ENCODE results near the gene RAP1A.
"Not testable (repeated sequence)": the region's sequence is repeated elsewhere in the genome, so short reads cannot be mapped to it uniquely, and the experiment has no call there.

Gene RAP1A

GRCh38 chr1:111625276-111625675 is 5.7 kb downstream of the RAP1A start:
- Mint-ChIP-seq H3K4me1 (peaks cover 86% of the 10 kb centered on the region), H3K9me3 (no peaks in the 10 kb centered on the region), H3K36me3 (peaks cover 46% of the 10 kb centered on the region), H3K4me3 (no peak overlapping the region), H3K27ac (peak overlapping the region; percentile 78), H3K27me3 (no peaks in the 10 kb centered on the region)
- no peak for DNase-seq
- CTCF ChIA-PET = interaction anchor here (1.4 to 1.7 kb wide), 2 partner anchors 24 to 122 kb away, joined by 4 to 6 read pairs; no protein-coding TSS in a partner anchor

GRCh38 chr1:111628153-111628552 is 8.6 kb downstream of the RAP1A start:
- Mint-ChIP-seq H3K27me3 (no peaks in the 10 kb centered on the region), H3K36me3 (peaks cover 47% of the 10 kb centered on the region), H3K27ac (peak overlapping the region; percentile 56), H3K9me3 (no peaks in the 10 kb centered on the region), H3K4me1 (peaks cover 82% of the 10 kb centered on the region), H3K4me3 (no peak overlapping the region)
- CTCF ChIA-PET = interaction anchor here (0.7 to 1.4 kb wide), 3 partner anchors 32 to 120 kb away, joined by 3 to 5 read pairs (median 4); no protein-coding TSS in a partner anchor
- no peak for DNase-seq

- H3K4me3 Mint-ChIP-seq = no peak overlapping the region
- no peak for DNase-seq
These were observed 9.8 kb downstream of the RAP1A start for GRCh38 chr1:111629190-111629954.

GRCh38 chr1:111630567-111630966 is 11.0 kb downstream of the RAP1A start:
- no peak overlapping the region for H3K27ac Mint-ChIP-seq
- peaks cover 73% of the 10 kb centered on the region for H3K4me1 Mint-ChIP-seq
- no peak for DNase-seq
- peaks cover 45% of the 10 kb centered on the region for H3K36me3 Mint-ChIP-seq
- no peaks in the 10 kb centered on the region for H3K9me3 Mint-ChIP-seq
- no peaks in the 10 kb centered on the region for H3K27me3 Mint-ChIP-seq
- H3K4me3 Mint-ChIP-seq = no peak overlapping the region
- CTCF ChIA-PET = interaction anchor here (1.4 kb wide), 1 partner anchor 122 kb away, joined by 3 read pairs; no protein-coding TSS in a partner anchor

More at GRCh38 chr1:111629190-111629954, 9.8 kb downstream of the RAP1A start:
- H3K27me3 Mint-ChIP-seq = no peaks in the 10 kb centered on the region
- CTCF ChIA-PET = interaction anchor here (0.8 kb wide), 1 partner anchor 36 kb away, joined by 3 read pairs; no protein-coding TSS in a partner anchor
- peaks cover 41% of the 10 kb centered on the region for H3K36me3 Mint-ChIP-seq
- H3K9me3 Mint-ChIP-seq = no peaks in the 10 kb centered on the region
- H3K27ac Mint-ChIP-seq = no peak overlapping the region
- H3K4me1 Mint-ChIP-seq = peaks cover 76% of the 10 kb centered on the region

GRCh38 chr1:111631502-111631901 is 11.9 kb downstream of the RAP1A start:
- H3K4me1 Mint-ChIP-seq = peaks cover 70% of the 10 kb centered on the region
- CTCF ChIA-PET = interaction anchor here (1.4 kb wide), 1 partner anchor 123 kb away, joined by 3 read pairs; no protein-coding TSS in a partner anchor
- no peaks in the 10 kb centered on the region for H3K9me3 Mint-ChIP-seq
- H3K4me3 Mint-ChIP-seq = no peak overlapping the region
- H3K36me3 Mint-ChIP-seq = peaks cover 48% of the 10 kb centered on the region
- no peak overlapping the region for H3K27ac Mint-ChIP-seq
- no peaks in the 10 kb centered on the region for H3K27me3 Mint-ChIP-seq
- DNase-seq = no peak

- H3K4me3 Mint-ChIP-seq, H3K27ac Mint-ChIP-seq: not testable (repeated sequence)
These were observed 13.2 kb downstream of the RAP1A start for GRCh38 chr1:111632771-111633170.

GRCh38 chr1:111633736-111634247 is 14.2 kb downstream of the RAP1A start:
- DNase-seq = no peak
- Mint-ChIP-seq H3K4me3 (no peak overlapping the region), H3K27ac (no peak overlapping the region), H3K27me3 (no peaks in the 10 kb centered on the region), H3K36me3 (peaks cover 36% of the 10 kb centered on the region), H3K9me3 (no peaks in the 10 kb centered on the region), H3K4me1 (peaks cover 63% of the 10 kb centered on the region)
- CTCF ChIA-PET = no interaction called here

More at GRCh38 chr1:111632771-111633170, 13.2 kb downstream of the RAP1A start:
- DNase-seq, CTCF ChIA-PET, H3K27me3 Mint-ChIP-seq, H3K9me3 Mint-ChIP-seq: not testable (repeated sequence)
- Mint-ChIP-seq H3K36me3 (peaks cover 45% of the 10 kb centered on the region), H3K4me1 (peaks cover 66% of the 10 kb centered on the region)

GRCh38 chr1:111635324-111636009 is 15.9 kb downstream of the RAP1A start:
- Mint-ChIP-seq H3K4me1 (peaks cover 52% of the 10 kb centered on the region), H3K36me3 (peaks cover 25% of the 10 kb centered on the region), H3K27me3 (no peaks in the 10 kb centered on the region), H3K27ac (no peak overlapping the region), H3K9me3 (no peaks in the 10 kb centered on the region), H3K4me3 (no peak overlapping the region)
- CTCF ChIA-PET = interaction anchor here (1.2 kb wide), 1 partner anchor 11 kb away, joined by 4 read pairs; no protein-coding TSS in a partner anchor
- no peak for DNase-seq

GRCh38 chr1:111638320-111638719 is 18.7 kb downstream of the RAP1A start:
- CTCF ChIA-PET = interaction anchor here (1.8 kb wide), 1 partner anchor 10 kb away, joined by 8 read pairs; no protein-coding TSS in a partner anchor
- H3K27ac Mint-ChIP-seq = no peak overlapping the region
- peaks cover 1% of the 10 kb centered on the region for H3K9me3 Mint-ChIP-seq
- no peak for DNase-seq
- H3K4me3 Mint-ChIP-seq = no peak overlapping the region
- H3K27me3 Mint-ChIP-seq = no peaks in the 10 kb centered on the region
- peaks cover 32% of the 10 kb centered on the region for H3K4me1 Mint-ChIP-seq
- H3K36me3 Mint-ChIP-seq = peaks cover 23% of the 10 kb centered on the region

GRCh38 chr1:111639602-111640198 is 20.1 kb downstream of the RAP1A start:
- DNase-seq = no peak
- Mint-ChIP-seq H3K4me3 (no peak overlapping the region), H3K9me3 (peaks cover 4% of the 10 kb centered on the region), H3K4me1 (peaks cover 39% of the 10 kb centered on the region), H3K27me3 (no peaks in the 10 kb centered on the region), H3K27ac (no peak overlapping the region), H3K36me3 (peaks cover 37% of the 10 kb centered on the region)
- CTCF ChIA-PET = interaction anchor here (1.8 kb wide), 1 partner anchor 9 kb away, joined by 8 read pairs; no protein-coding TSS in a partner anchor

- H3K4me1 Mint-ChIP-seq = peaks cover 46% of the 10 kb centered on the region
- CTCF ChIA-PET = no interaction called here
- H3K27ac Mint-ChIP-seq = no peak overlapping the region
- DNase-seq = no peak
- H3K9me3 Mint-ChIP-seq = peaks cover 4% of the 10 kb centered on the region
- H3K4me3 Mint-ChIP-seq = no peak overlapping the region
- H3K36me3 Mint-ChIP-seq = peaks cover 36% of the 10 kb centered on the region
- H3K27me3 Mint-ChIP-seq = no peaks in the 10 kb centered on the region
These were observed 23.5 kb downstream of the RAP1A start for GRCh38 chr1:111643097-111643496.

GRCh38 chr1:111643696-111644095 is 24.1 kb downstream of the RAP1A start:
- Mint-ChIP-seq H3K4me1 (peaks cover 47% of the 10 kb centered on the region), H3K9me3 (peaks cover 4% of the 10 kb centered on the region), H3K27me3 (no peaks in the 10 kb centered on the region), H3K36me3 (peaks cover 42% of the 10 kb centered on the region), H3K4me3 (no peak overlapping the region), H3K27ac (no peak overlapping the region)
- DNase-seq = no peak
- CTCF ChIA-PET = interaction anchor here (0.5 to 1.6 kb wide), 2 partner anchors 136 to 639 kb away, joined by 3 to 4 read pairs; no protein-coding TSS in a partner anchor

GRCh38 chr1:111644506-111644905 is 24.9 kb downstream of the RAP1A start:
- no peaks in the 10 kb centered on the region for H3K27me3 Mint-ChIP-seq
- CTCF ChIA-PET = interaction anchor here (0.7 to 1.6 kb wide), 3 partner anchors 17 to 136 kb away, joined by 3 to 4 read pairs (median 3); no protein-coding TSS in a partner anchor

More at GRCh38 chr1:111644506-111644905, 24.9 kb downstream of the RAP1A start:
- H3K4me3 Mint-ChIP-seq = no peak overlapping the region
- peaks cover 54% of the 10 kb centered on the region for H3K4me1 Mint-ChIP-seq
- no peak overlapping the region for H3K27ac Mint-ChIP-seq
- H3K36me3 Mint-ChIP-seq = peaks cover 46% of the 10 kb centered on the region
- peaks cover 4% of the 10 kb centered on the region for H3K9me3 Mint-ChIP-seq
- no peak for DNase-seq
